Measurements from ENCODE around the gene LCK. TPM values are rescaled to one million over a fixed set of nuclear protein-coding genes. Genes with fewer than 3 reads are reported as not detected.

The LCK gene
- not detected in 2 replicates for total RNA-seq
- not detected in 2 replicates for polyA plus RNA-seq
- not detected in 2 replicates for polyA plus RNA-seq (2012)
- polyA minus RNA-seq (ENCODE audit: low replicate concordance): not detected in 2 replicates

DNA sequence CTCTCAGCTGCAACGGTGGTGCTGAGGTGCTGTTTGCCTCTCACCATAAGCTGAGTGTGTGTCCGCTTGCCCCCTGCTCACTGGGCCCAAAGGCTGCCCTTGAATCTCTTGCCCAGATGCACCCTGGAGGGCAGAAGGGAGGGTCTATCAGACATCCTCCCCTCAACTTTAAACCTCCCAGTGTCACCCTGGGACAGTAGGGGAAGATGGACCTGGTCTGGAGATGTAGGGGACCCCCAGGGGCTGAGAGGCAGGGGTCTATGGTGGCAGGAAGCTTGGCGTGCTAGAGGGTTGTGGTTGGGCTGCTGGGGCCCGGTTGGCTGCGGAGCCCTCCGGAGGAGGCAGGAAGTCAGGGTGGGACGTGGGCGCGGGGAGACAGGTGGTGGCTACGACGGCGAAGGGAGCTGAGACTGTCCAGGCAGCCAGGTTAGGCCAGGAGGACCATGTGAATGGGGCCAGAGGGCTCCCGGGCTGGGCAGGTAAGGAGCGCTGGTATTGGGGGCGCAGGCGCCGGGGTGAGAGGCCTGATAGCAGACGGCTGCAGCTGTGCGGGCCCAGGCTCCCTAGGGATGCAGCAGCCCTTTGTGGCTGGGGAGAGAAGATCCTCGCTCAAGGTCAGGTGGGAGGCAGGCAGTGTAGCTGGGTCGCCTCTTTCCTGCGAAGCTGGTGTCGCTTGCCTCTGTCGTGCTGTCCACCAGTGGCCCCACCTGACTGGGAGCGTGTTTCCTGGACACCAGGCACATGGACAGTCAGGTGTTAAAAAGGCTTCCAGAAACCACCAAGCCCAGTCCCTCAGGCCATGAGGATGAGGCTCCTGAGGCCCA is at the start of gene LCK:
LCK (plus strand) TSS at position 373 of the 824 bp plus-strand sequence. CDS start 23,065 bp downstream, outside the sequence.
- no peak within 1 kb of the TSS for H2AFZ ChIP-seq (ENCODE audit: low read length)
- no peaks in the 10 kb centered on the region for H4K20me1 ChIP-seq (ENCODE audit: control insufficient read depth, extremely low read depth, insufficient read depth, low read length)
- H3K9me3 ChIP-seq (ENCODE audit: control insufficient read depth, insufficient read depth, low read depth, low read length): no peaks in the 10 kb centered on the region
- no peaks in the 10 kb centered on the region for H3K36me3 ChIP-seq (ENCODE audit: control insufficient read depth, insufficient read depth, low read length)
- no peak within 1 kb of the TSS for H3K4me2 ChIP-seq (ENCODE audit: extremely low read depth, insufficient read depth, low read length)
- H3K27ac ChIP-seq (ENCODE audit: insufficient read depth, low read length): no peak within 1 kb of the TSS
- TF ChIP-seq EZH2 (IDR thresholded peaks at IDR 0.05; ENCODE audit: low read length, missing control alignments): no peak
- TF ChIP-seq, protein P1, sequence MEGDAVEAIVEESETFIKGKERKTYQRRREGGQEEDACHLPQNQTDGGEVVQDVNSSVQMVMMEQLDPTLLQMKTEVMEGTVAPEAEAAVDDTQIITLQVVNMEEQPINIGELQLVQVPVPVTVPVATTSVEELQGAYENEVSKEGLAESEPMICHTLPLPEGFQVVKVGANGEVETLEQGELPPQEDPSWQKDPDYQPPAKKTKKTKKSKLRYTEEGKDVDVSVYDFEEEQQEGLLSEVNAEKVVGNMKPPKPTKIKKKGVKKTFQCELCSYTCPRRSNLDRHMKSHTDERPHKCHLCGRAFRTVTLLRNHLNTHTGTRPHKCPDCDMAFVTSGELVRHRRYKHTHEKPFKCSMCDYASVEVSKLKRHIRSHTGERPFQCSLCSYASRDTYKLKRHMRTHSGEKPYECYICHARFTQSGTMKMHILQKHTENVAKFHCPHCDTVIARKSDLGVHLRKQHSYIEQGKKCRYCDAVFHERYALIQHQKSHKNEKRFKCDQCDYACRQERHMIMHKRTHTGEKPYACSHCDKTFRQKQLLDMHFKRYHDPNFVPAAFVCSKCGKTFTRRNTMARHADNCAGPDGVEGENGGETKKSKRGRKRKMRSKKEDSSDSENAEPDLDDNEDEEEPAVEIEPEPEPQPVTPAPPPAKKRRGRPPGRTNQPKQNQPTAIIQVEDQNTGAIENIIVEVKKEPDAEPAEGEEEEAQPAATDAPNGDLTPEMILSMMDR (conservative IDR thresholded peaks at IDR 0.05 in 1 of 2, IDR thresholded peaks at IDR 0.05 in 1 of 2; ENCODE audit: low read depth in 1 of 2, low read length in 2 of 2): no peak
- H3K79me2 ChIP-seq (ENCODE audit: control insufficient read depth, insufficient read depth, low read length): no peaks in the 10 kb centered on the region
- H3K4me3 ChIP-seq (replicated peaks in 1 of 4; ENCODE audit: control extremely low read depth in 1 of 4, insufficient read depth in 1 of 4, low read depth in 3 of 4, low read length in 4 of 4): no peak within 1 kb of the TSS
- no peaks in the 10 kb centered on the region for H3K27me3 ChIP-seq (ENCODE audit: control insufficient read depth, insufficient read depth, low read length)
- no peak within 1 kb of the TSS for H3K9ac ChIP-seq (ENCODE audit: insufficient read depth, low read length)
- no peak for DNase-seq (ENCODE audit: low read depth in 2 of 2)
- peaks cover 13% of the 10 kb centered on the region for H3K4me1 ChIP-seq (ENCODE audit: control insufficient read depth, extremely low read depth, insufficient read depth, low read length)

DNA sequence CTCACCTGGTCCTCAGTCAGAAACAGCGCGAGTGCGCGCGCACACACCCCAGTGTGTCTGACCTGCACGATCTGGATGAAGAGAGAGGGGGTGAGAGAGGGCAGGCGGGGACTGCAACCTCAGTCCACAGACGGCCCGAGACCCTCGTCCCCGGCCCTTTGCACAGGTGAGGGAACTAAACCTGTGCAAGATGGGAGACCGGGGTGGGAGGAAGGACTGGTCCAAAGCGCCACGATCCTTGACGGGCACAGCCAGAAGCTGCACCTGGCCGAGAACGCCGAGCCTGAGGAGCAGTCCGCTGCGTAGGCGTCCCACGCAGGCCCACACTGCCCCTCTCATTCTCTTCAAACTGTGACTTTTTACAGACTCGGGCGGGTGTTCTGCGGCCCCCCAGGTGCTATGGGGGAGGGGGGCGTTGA is 46.1 kb upstream of the LCK start:
- H3K27me3 ChIP-seq (ENCODE audit: control insufficient read depth, insufficient read depth, low read length): no peaks in the 10 kb centered on the region
- H3K36me3 ChIP-seq (ENCODE audit: control insufficient read depth, insufficient read depth, low read length): no peaks in the 10 kb centered on the region
- peak overlapping the region; percentile 91 for H3K9ac ChIP-seq (ENCODE audit: insufficient read depth, low read length)
- H2AFZ ChIP-seq (ENCODE audit: low read length): peak overlapping the region; percentile 56
- DNase-seq (ENCODE audit: low read depth in 2 of 2): no peak
- H3K9me3 ChIP-seq (ENCODE audit: control insufficient read depth, insufficient read depth, low read depth, low read length): no peaks in the 10 kb centered on the region
- H3K4me1 ChIP-seq (ENCODE audit: control insufficient read depth, extremely low read depth, insufficient read depth, low read length): peaks cover 8% of the 10 kb centered on the region
- TF ChIP-seq, protein P1 (conservative IDR thresholded peaks at IDR 0.05 in 1 of 2, IDR thresholded peaks at IDR 0.05 in 1 of 2; ENCODE audit: low read depth in 1 of 2, low read length in 2 of 2): no peak
- no peak for TF ChIP-seq EZH2 (IDR thresholded peaks at IDR 0.05; ENCODE audit: low read length, missing control alignments)
- H3K79me2 ChIP-seq (ENCODE audit: control insufficient read depth, insufficient read depth, low read length): no peaks in the 10 kb centered on the region
- no peaks in the 10 kb centered on the region for H4K20me1 ChIP-seq (ENCODE audit: control insufficient read depth, extremely low read depth, insufficient read depth, low read length)
- H3K4me2 ChIP-seq (ENCODE audit: extremely low read depth, insufficient read depth, low read length): peak overlapping the region; percentile 99
- peak overlapping the region; percentile 90 for H3K27ac ChIP-seq (ENCODE audit: insufficient read depth, low read length)
- peak overlapping the region; percentile 76 to 87 (median 82) for H3K4me3 ChIP-seq (replicated peaks in 1 of 4; ENCODE audit: control extremely low read depth in 1 of 4, insufficient read depth in 1 of 4, low read depth in 3 of 4, low read length in 4 of 4)

Data from fibroblast of lung (primary cell).